ENCODE measurements around the gene ALKBH1. TPM values are rescaled to one million over a fixed set of nuclear protein-coding genes. Genes with fewer than 3 reads are reported as not detected.

The ALKBH1 gene
- total RNA-seq, 1 experiment from 2014 or later = 17.1 TPM

- Histone ChIP-seq H3K27me3 (replicated peaks; ENCODE audit: control insufficient read depth, insufficient read depth, low read length) (no peaks in the 10 kb centered on the region), H3K9me3 (no peaks in the 10 kb centered on the region), H3K4me3 (ENCODE audit: low read depth, low read length) (no peak overlapping the region), H3K4me1 (no peaks in the 10 kb centered on the region), H3K36me3 (ENCODE audit: control insufficient read depth, insufficient read depth, low read length) (no peaks in the 10 kb centered on the region)
- ChIA-PET POLR2A (no interaction called here), CTCF (no interaction called here)
- Mint-ChIP-seq H3K4me1 (ENCODE audit: low read depth, unreplicated experiment) (no peaks in the 10 kb centered on the region), H3K9me3 (ENCODE audit: unreplicated experiment) (no peaks in the 10 kb centered on the region), H3K36me3 (ENCODE audit: insufficient read depth, unreplicated experiment) (peaks cover 78% of the 10 kb centered on the region), H3K4me3 (ENCODE audit: unreplicated experiment) (no peak overlapping the region), H3K27ac (ENCODE audit: unreplicated experiment) (no peak overlapping the region), H3K27me3 (ENCODE audit: insufficient read depth, unreplicated experiment) (no peaks in the 10 kb centered on the region)
- DNase-seq = no peak
- intact Hi-C loops (cut with micrococcal nuclease; ENCODE audit: unreplicated experiment) = no loop called here
- TF ChIP-seq CTCF (IDR thresholded peaks at IDR 0.05; ENCODE audit: insufficient read depth in 1 of 2, low read depth in 1 of 2, low read length in 1 of 2, severe bottlenecking in 1 of 2, unreplicated experiment in 1 of 2) = no peak
- no TSS peak for BruUV-seq (replicated peaks)
These were observed 38.4 kb upstream of the ALKBH1 start for GRCh38 chr14:77746064-77746702.

- Histone ChIP-seq H3K4me3 (ENCODE audit: low read depth, low read length) (no peak overlapping the region), H3K9me3 (no peaks in the 10 kb centered on the region), H3K4me1 (peaks cover 6% of the 10 kb centered on the region; the same call in 1 of the 2 replicates), H3K27me3 (replicated peaks; ENCODE audit: control insufficient read depth, insufficient read depth, low read length) (no peaks in the 10 kb centered on the region), H3K36me3 (ENCODE audit: control insufficient read depth, insufficient read depth, low read length) (no peaks in the 10 kb centered on the region)
- H3K4me3 Mint-ChIP-seq (ENCODE audit: unreplicated experiment) = no peak overlapping the region
- H3K27ac Mint-ChIP-seq (ENCODE audit: unreplicated experiment) = no peak overlapping the region
- no peaks in the 10 kb centered on the region for H3K27me3 Mint-ChIP-seq (ENCODE audit: insufficient read depth, unreplicated experiment)
- DNase-seq = no peak
- H3K9me3 Mint-ChIP-seq (ENCODE audit: unreplicated experiment) = no peaks in the 10 kb centered on the region
- H3K36me3 Mint-ChIP-seq (ENCODE audit: insufficient read depth, unreplicated experiment) = peaks cover 70% of the 10 kb centered on the region
- CTCF ChIA-PET = no interaction called here
- no peak for TF ChIP-seq CTCF (IDR thresholded peaks at IDR 0.05; ENCODE audit: insufficient read depth in 1 of 2, low read depth in 1 of 2, low read length in 1 of 2, severe bottlenecking in 1 of 2, unreplicated experiment in 1 of 2)
- H3K4me1 Mint-ChIP-seq (ENCODE audit: low read depth, unreplicated experiment) = peaks cover 7% of the 10 kb centered on the region
- intact Hi-C loops (cut with micrococcal nuclease; ENCODE audit: unreplicated experiment) = no loop called here
- POLR2A ChIA-PET = interaction anchor here (0.6 kb wide), 1 partner anchor 44 kb away, joined by 9 read pairs; no protein-coding TSS in a partner anchor
- BruUV-seq (replicated peaks) = no TSS peak
These were observed 33.6 kb upstream of the ALKBH1 start for GRCh38 chr14:77741438-77741837.

- Histone ChIP-seq H3K9me3 (no peaks in the 10 kb centered on the region), H3K36me3 (ENCODE audit: control insufficient read depth, insufficient read depth, low read length) (no peaks in the 10 kb centered on the region), H3K4me1 (peaks cover 6% of the 10 kb centered on the region; the same call in 1 of the 2 replicates), H3K4me3 (ENCODE audit: low read depth, low read length) (no peak overlapping the region), H3K27me3 (replicated peaks; ENCODE audit: control insufficient read depth, insufficient read depth, low read length) (no peaks in the 10 kb centered on the region)
- Mint-ChIP-seq H3K9me3 (ENCODE audit: unreplicated experiment) (no peaks in the 10 kb centered on the region), H3K4me3 (ENCODE audit: unreplicated experiment) (no peak overlapping the region), H3K27ac (ENCODE audit: unreplicated experiment) (no peak overlapping the region), H3K4me1 (ENCODE audit: low read depth, unreplicated experiment) (peaks cover 7% of the 10 kb centered on the region), H3K36me3 (ENCODE audit: insufficient read depth, unreplicated experiment) (peaks cover 76% of the 10 kb centered on the region), H3K27me3 (ENCODE audit: insufficient read depth, unreplicated experiment) (no peaks in the 10 kb centered on the region)
- no TSS peak for BruUV-seq (replicated peaks)
- DNase-seq = no peak
- intact Hi-C loops (cut with micrococcal nuclease; ENCODE audit: unreplicated experiment) = no loop called here
- CTCF ChIA-PET = no interaction called here
- POLR2A ChIA-PET = no interaction called here
- TF ChIP-seq CTCF (IDR thresholded peaks at IDR 0.05; ENCODE audit: insufficient read depth in 1 of 2, low read depth in 1 of 2, low read length in 1 of 2, severe bottlenecking in 1 of 2, unreplicated experiment in 1 of 2) = no peak
These were observed 30.9 kb upstream of the ALKBH1 start for GRCh38 chr14:77738559-77739250.
